ENCODE results near the gene NPPC. TPM values are rescaled to one million over a fixed set of nuclear protein-coding genes. Genes with fewer than 3 reads are reported as not detected.

NPPC gene
- total and polyA plus RNA-seq, 2 experiments from 2014 or later, result 0.26 TPM; not detected in 1

GRCh38 chr2:231934441-231935206 is 8.4 kb upstream of the NPPC start:
- no peaks in the 10 kb centered on the region for H4K20me1 ChIP-seq (ENCODE audit: insufficient read depth)
- WGBS, 2 experiments (ENCODE audit: low coverage in 1 of 2, low lambda C conversion rate in 2 of 2, missing lambda C conversion rate in 2 of 2), result 61 to 69% methylated on average over 7 to 8 of the region's 8 CpGs

GRCh38 chr2:231933916-231934401 is 7.8 kb upstream of the NPPC start:
- WGBS, 2 experiments (ENCODE audit: low coverage in 1 of 2, low lambda C conversion rate in 2 of 2, missing lambda C conversion rate in 2 of 2), result 52 to 68% methylated on average over 13 of the region's 13 CpGs
- no peak overlapping the region for H3K27ac ChIP-seq
- in situ Hi-C loops (cut with MboI), result no loop called here

More at GRCh38 chr2:231934441-231935206, 8.4 kb upstream of the NPPC start:
- no peak for TF ChIP-seq EZH2phosphoT487 (IDR thresholded peaks at IDR 0.05; ENCODE audit: insufficient read depth, low read depth)
- TF ChIP-seq EZH2 (IDR thresholded peaks at IDR 0.05; ENCODE audit: insufficient read depth, poor library complexity, severe bottlenecking), result no peak
- no peak overlapping the region for H3K9ac ChIP-seq
- peaks cover 4% of the 10 kb centered on the region; the same call in 1 of the 2 replicates for H3F3A ChIP-seq (ENCODE audit: insufficient read depth)
- no peak overlapping the region for H3K27ac ChIP-seq
- in situ Hi-C loops (cut with MboI), result no loop called here
- no peak overlapping the region for H2AFZ ChIP-seq
- no peaks in the 10 kb centered on the region for H3K79me2 ChIP-seq (ENCODE audit: insufficient read depth)
- H3K9me2 ChIP-seq (ENCODE audit: insufficient read depth), result no peaks in the 10 kb centered on the region
- H3K27me3 ChIP-seq (replicated peaks; ENCODE audit: insufficient read depth), result no peaks in the 10 kb centered on the region; the same call in 1 of the 2 replicates
- H3K4me2 ChIP-seq (ENCODE audit: unreplicated experiment), result no peak overlapping the region
- H3K4me3 ChIP-seq, result no peak overlapping the region
- H3K4me1 ChIP-seq (ENCODE audit: insufficient read depth), result no peaks in the 10 kb centered on the region
- H3K36me3 ChIP-seq (ENCODE audit: low read depth), result no peaks in the 10 kb centered on the region
- no peaks in the 10 kb centered on the region for H3K9me3 ChIP-seq (ENCODE audit: low read depth)
- no peak for DNase-seq

DNA sequence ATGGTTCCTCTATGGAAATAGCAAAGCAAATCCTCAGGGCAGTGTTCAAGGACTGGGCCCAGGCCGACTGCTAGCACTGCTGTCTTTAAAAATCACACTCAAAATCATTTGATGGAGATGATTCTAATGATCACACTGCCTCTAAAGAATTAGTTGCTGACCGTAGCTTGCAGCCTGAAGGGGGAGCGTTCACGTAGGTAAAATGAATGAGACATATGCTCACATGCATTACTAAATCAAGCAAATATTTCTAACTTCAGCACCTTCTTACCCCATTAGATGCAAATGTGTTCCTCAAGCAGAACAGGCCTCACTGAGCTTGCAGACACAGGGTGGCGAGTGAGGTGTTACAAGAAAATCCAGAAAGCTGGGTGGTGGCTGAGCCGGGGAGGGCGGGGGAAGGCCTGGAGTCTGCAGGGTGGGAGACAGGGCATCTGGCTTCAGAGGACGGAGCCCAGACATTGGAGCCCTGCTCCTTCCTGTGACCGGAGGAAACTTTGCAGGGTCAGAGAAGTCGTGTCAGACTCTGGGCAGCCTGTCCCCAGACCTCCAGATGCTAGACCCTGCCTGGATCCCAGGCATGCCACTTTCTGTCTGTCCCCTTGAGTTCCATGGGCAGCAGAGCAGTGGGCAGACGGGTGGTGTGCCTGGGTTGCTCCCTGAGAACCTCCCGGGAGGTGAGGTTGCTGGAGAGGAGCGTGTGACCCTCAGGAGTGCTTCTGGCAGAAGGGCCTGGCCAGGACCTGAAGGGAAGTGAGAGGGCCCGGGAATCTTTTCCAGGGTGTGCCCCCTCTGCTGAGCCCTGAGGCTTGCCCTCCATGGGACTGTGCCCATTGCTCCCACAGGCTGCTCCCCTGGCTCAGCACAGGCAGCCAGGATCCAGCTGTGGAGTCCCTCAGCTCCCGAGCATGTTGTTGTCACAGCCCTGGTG is 7.1 kb upstream of the NPPC start:
- Histone ChIP-seq H3F3A (ENCODE audit: insufficient read depth) (peaks cover 4% of the 10 kb centered on the region; the same call in 1 of the 2 replicates), H3K4me1 (ENCODE audit: insufficient read depth) (no peaks in the 10 kb centered on the region), H3K27me3 (replicated peaks; ENCODE audit: insufficient read depth) (peaks cover 10% of the 10 kb centered on the region), H3K9me2 (ENCODE audit: insufficient read depth) (no peaks in the 10 kb centered on the region), H3K9me3 (ENCODE audit: low read depth) (no peaks in the 10 kb centered on the region), H3K36me3 (ENCODE audit: low read depth) (no peaks in the 10 kb centered on the region), H4K20me1 (ENCODE audit: insufficient read depth) (no peaks in the 10 kb centered on the region), H3K4me2 (ENCODE audit: unreplicated experiment) (no peak overlapping the region), H3K27ac (no peak overlapping the region), H3K4me3 (no peak overlapping the region), H3K79me2 (ENCODE audit: insufficient read depth) (no peaks in the 10 kb centered on the region), H2AFZ (no peak overlapping the region), H3K9ac (no peak overlapping the region)
- in situ Hi-C loops (cut with MboI), result no loop called here
- TF ChIP-seq EZH2 (IDR thresholded peaks at IDR 0.05; ENCODE audit: insufficient read depth, poor library complexity, severe bottlenecking) (no peak), EZH2phosphoT487 (IDR thresholded peaks at IDR 0.05; ENCODE audit: insufficient read depth, low read depth) (no peak)
- DNase-seq, result no peak
- 83 to 86% methylated on average over 14 to 15 of the region's 15 CpGs for WGBS, 2 experiments (ENCODE audit: low coverage in 1 of 2, low lambda C conversion rate in 2 of 2, missing lambda C conversion rate in 2 of 2)

More at GRCh38 chr2:231933916-231934401, 7.8 kb upstream of the NPPC start:
- Histone ChIP-seq H3K4me3 (no peak overlapping the region), H3K4me2 (ENCODE audit: unreplicated experiment) (no peak overlapping the region), H3K36me3 (ENCODE audit: low read depth) (no peaks in the 10 kb centered on the region), H3K9me2 (ENCODE audit: insufficient read depth) (no peaks in the 10 kb centered on the region), H3K79me2 (ENCODE audit: insufficient read depth) (no peaks in the 10 kb centered on the region), H3K9me3 (ENCODE audit: low read depth) (no peaks in the 10 kb centered on the region), H3K27me3 (replicated peaks; ENCODE audit: insufficient read depth) (peaks cover 6% of the 10 kb centered on the region), H3K4me1 (ENCODE audit: insufficient read depth) (no peaks in the 10 kb centered on the region), H4K20me1 (ENCODE audit: insufficient read depth) (no peaks in the 10 kb centered on the region), H3K9ac (no peak overlapping the region), H3F3A (ENCODE audit: insufficient read depth) (peaks cover 4% of the 10 kb centered on the region; the same call in 1 of the 2 replicates), H2AFZ (no peak overlapping the region)
- no peak for DNase-seq
- no peak for TF ChIP-seq EZH2 (IDR thresholded peaks at IDR 0.05; ENCODE audit: insufficient read depth, poor library complexity, severe bottlenecking)
- no peak for TF ChIP-seq EZH2phosphoT487 (IDR thresholded peaks at IDR 0.05; ENCODE audit: insufficient read depth, low read depth)

GRCh38 chr2:231932711-231932970 is 6.4 kb upstream of the NPPC start:
- no peak overlapping the region for H3K4me2 ChIP-seq (ENCODE audit: unreplicated experiment)
- no peak for DNase-seq
- TF ChIP-seq EZH2 (IDR thresholded peaks at IDR 0.05; ENCODE audit: insufficient read depth, poor library complexity, severe bottlenecking), result no peak
- TF ChIP-seq EZH2phosphoT487 (IDR thresholded peaks at IDR 0.05; ENCODE audit: insufficient read depth, low read depth), result no peak

More at GRCh38 chr2:231932711-231932970, 6.4 kb upstream of the NPPC start:
- in situ Hi-C loops (cut with MboI), result no loop called here
- no peaks in the 10 kb centered on the region for H4K20me1 ChIP-seq (ENCODE audit: insufficient read depth)
- no peak overlapping the region for H3K4me3 ChIP-seq
- H3K36me3 ChIP-seq (ENCODE audit: low read depth), result no peaks in the 10 kb centered on the region
- no peaks in the 10 kb centered on the region for H3K9me3 ChIP-seq (ENCODE audit: low read depth)
- H3K9me2 ChIP-seq (ENCODE audit: insufficient read depth), result no peaks in the 10 kb centered on the region
- H3K79me2 ChIP-seq (ENCODE audit: insufficient read depth), result no peaks in the 10 kb centered on the region
- 62 to 65% methylated on average over 3 of the region's 3 CpGs for WGBS, 2 experiments (ENCODE audit: low coverage in 1 of 2, low lambda C conversion rate in 2 of 2, missing lambda C conversion rate in 2 of 2)
- H3K27ac ChIP-seq, result no peak overlapping the region
- H3K9ac ChIP-seq, result no peak overlapping the region
- no peaks in the 10 kb centered on the region for H3K4me1 ChIP-seq (ENCODE audit: insufficient read depth)
- H2AFZ ChIP-seq, result no peak overlapping the region
- H3F3A ChIP-seq (ENCODE audit: insufficient read depth), result peaks cover 4% of the 10 kb centered on the region; the same call in 1 of the 2 replicates
- peaks cover 16% of the 10 kb centered on the region for H3K27me3 ChIP-seq (replicated peaks; ENCODE audit: insufficient read depth)

All from GM23248 (cell line).